ENCODE measurements around the gene GLI1.
"Not testable (repeated sequence)": the region's sequence is repeated elsewhere in the genome, so short reads cannot be mapped to it uniquely, and the experiment has no call there.

The GLI1 gene

GRCh38 chr12:57426948-57427347 is 32.6 kb upstream of the GLI1 start:
- not testable (repeated sequence) for H3K14ac ChIP-seq (ENCODE audit: low read length); H2BK5ac ChIP-seq (ENCODE audit: low read length); H2AK5ac ChIP-seq (ENCODE audit: low read depth, low read length); H3K4me2 ChIP-seq (ENCODE audit: insufficient read depth, low read length, poor library complexity, severe bottlenecking); H4K91ac ChIP-seq (ENCODE audit: low read depth, low read length, poor library complexity); H3K79me1 ChIP-seq (ENCODE audit: low read depth, low read length); H2AFZ ChIP-seq (ENCODE audit: low read length); H3K27me3 ChIP-seq (ENCODE audit: control insufficient read depth in 3 of 3, insufficient read depth in 3 of 3, low read depth in 1 of 3, low read length in 3 of 3); H3K4me1 ChIP-seq (ENCODE audit: control insufficient read depth in 2 of 2, insufficient read depth in 1 of 2, low read depth in 1 of 2, low read length in 2 of 2); H2BK15ac ChIP-seq (ENCODE audit: low read length); H3K9me3 ChIP-seq (replicated peaks in 1 of 2; ENCODE audit: control insufficient read depth in 2 of 2, insufficient read depth in 1 of 2, low read depth in 1 of 2, low read length in 2 of 2); H3K18ac ChIP-seq (ENCODE audit: low read length); H3K9ac ChIP-seq (ENCODE audit: low read depth, low read length, poor library complexity); H3K4ac ChIP-seq (ENCODE audit: low read length); H4K8ac ChIP-seq (ENCODE audit: low read depth, low read length); H3K4me3 ChIP-seq (ENCODE audit: low read length in 2 of 2); H3K23ac ChIP-seq (ENCODE audit: low read depth, low read length, poor library complexity); H3K27ac ChIP-seq (replicated peaks; ENCODE audit: low read length); H2BK120ac ChIP-seq (ENCODE audit: low read depth, low read length); H2BK12ac ChIP-seq (ENCODE audit: low read length); DNase-seq (ENCODE audit: low spot score)
- no CpG with 5 or more reads among the region's 10 CpGs for WGBS, 2 donors (ENCODE audit: extremely low coverage in 2 of 2, insufficient read length in 2 of 2, insufficient replicate concordance in 1 of 2)
- peaks cover 0 to 31% of the 10 kb centered on the region in 2 donors for H3K36me3 ChIP-seq (replicated peaks in 1 of 2; ENCODE audit: control insufficient read depth in 2 of 2, insufficient read depth in 2 of 2, low read length in 2 of 2)

- Histone ChIP-seq H2BK5ac (ENCODE audit: low read length) (no peak overlapping the region), H3K14ac (ENCODE audit: low read length) (no peak overlapping the region), H3K18ac (ENCODE audit: low read length) (no peak overlapping the region), H3K4me1 (ENCODE audit: control insufficient read depth in 2 of 2, insufficient read depth in 1 of 2, low read depth in 1 of 2, low read length in 2 of 2) (peaks cover 0 to 3% of the 10 kb centered on the region in 2 donors), H2AFZ (ENCODE audit: low read length) (no peak overlapping the region), H3K4ac (ENCODE audit: low read length) (no peak overlapping the region), H4K8ac (ENCODE audit: low read depth, low read length) (no peak overlapping the region), H2BK15ac (ENCODE audit: low read length) (no peak overlapping the region), H3K79me1 (ENCODE audit: low read depth, low read length) (no peaks in the 10 kb centered on the region), H2AK5ac (ENCODE audit: low read depth, low read length) (no peak overlapping the region), H3K4me3 (ENCODE audit: low read length in 2 of 2) (peak overlapping the region in 1 of 2 donors; percentile 57), H3K23ac (ENCODE audit: low read depth, low read length, poor library complexity) (no peak overlapping the region), H2BK120ac (ENCODE audit: low read depth, low read length) (no peak overlapping the region), H3K36me3 (replicated peaks in 1 of 2; ENCODE audit: control insufficient read depth in 2 of 2, insufficient read depth in 2 of 2, low read length in 2 of 2) (peaks cover 0 to 15% of the 10 kb centered on the region in 2 donors), H3K9me3 (replicated peaks in 1 of 2; ENCODE audit: control insufficient read depth in 2 of 2, insufficient read depth in 1 of 2, low read depth in 1 of 2, low read length in 2 of 2) (no peaks in the 10 kb centered on the region), H3K27me3 (ENCODE audit: control insufficient read depth in 3 of 3, insufficient read depth in 3 of 3, low read depth in 1 of 3, low read length in 3 of 3) (no peaks in the 10 kb centered on the region), H4K91ac (ENCODE audit: low read depth, low read length, poor library complexity) (no peak overlapping the region), H2BK12ac (ENCODE audit: low read length) (no peak overlapping the region), H3K27ac (replicated peaks; ENCODE audit: low read length) (no peak overlapping the region), H3K4me2 (ENCODE audit: insufficient read depth, low read length, poor library complexity, severe bottlenecking) (no peak overlapping the region), H3K9ac (ENCODE audit: low read depth, low read length, poor library complexity) (no peak overlapping the region)
- WGBS, 2 donors (ENCODE audit: extremely low coverage in 2 of 2, insufficient read length in 2 of 2, insufficient replicate concordance in 1 of 2) = no CpG with 5 or more reads among the region's 6 CpGs
- DNase-seq (ENCODE audit: low spot score) = no peak
Measured at GRCh38 chr12:57428965-57429364, 30.6 kb upstream of the GLI1 start.

- Histone ChIP-seq H3K9ac (ENCODE audit: low read depth, low read length, poor library complexity) (peak overlapping the region; percentile 70), H3K4ac (ENCODE audit: low read length) (peak overlapping the region; percentile 53), H2BK15ac (ENCODE audit: low read length) (no peak overlapping the region), H4K8ac (ENCODE audit: low read depth, low read length) (no peak overlapping the region), H3K4me2 (ENCODE audit: insufficient read depth, low read length, poor library complexity, severe bottlenecking) (peak overlapping the region; percentile 66), H2AK5ac (ENCODE audit: low read depth, low read length) (peak overlapping the region; percentile 37), H3K23ac (ENCODE audit: low read depth, low read length, poor library complexity) (no peak overlapping the region), H3K36me3 (replicated peaks in 1 of 2; ENCODE audit: control insufficient read depth in 2 of 2, insufficient read depth in 2 of 2, low read length in 2 of 2) (peaks cover 0 to 9% of the 10 kb centered on the region in 2 donors), H3K27me3 (ENCODE audit: control insufficient read depth in 3 of 3, insufficient read depth in 3 of 3, low read depth in 1 of 3, low read length in 3 of 3) (no peaks in the 10 kb centered on the region), H3K9me3 (replicated peaks in 1 of 2; ENCODE audit: control insufficient read depth in 2 of 2, insufficient read depth in 1 of 2, low read depth in 1 of 2, low read length in 2 of 2) (no peaks in the 10 kb centered on the region), H2AFZ (ENCODE audit: low read length) (peak overlapping the region; percentile 80), H3K79me1 (ENCODE audit: low read depth, low read length) (no peaks in the 10 kb centered on the region), H4K91ac (ENCODE audit: low read depth, low read length, poor library complexity) (no peak overlapping the region), H3K18ac (ENCODE audit: low read length) (peak overlapping the region; percentile 13), H3K14ac (ENCODE audit: low read length) (no peak overlapping the region), H3K27ac (replicated peaks; ENCODE audit: low read length) (no peak overlapping the region), H2BK12ac (ENCODE audit: low read length) (no peak overlapping the region), H3K4me3 (ENCODE audit: low read length in 2 of 2) (peak overlapping the region; percentile 57 to 77), H3K4me1 (ENCODE audit: control insufficient read depth in 2 of 2, insufficient read depth in 1 of 2, low read depth in 1 of 2, low read length in 2 of 2) (peaks cover 0 to 3% of the 10 kb centered on the region in 2 donors), H2BK120ac (ENCODE audit: low read depth, low read length) (no peak overlapping the region), H2BK5ac (ENCODE audit: low read length) (no peak overlapping the region)
- WGBS, 2 donors (ENCODE audit: extremely low coverage in 2 of 2, insufficient read length in 2 of 2, insufficient replicate concordance in 1 of 2) = no CpG with 5 or more reads among the region's 9 CpGs
- DNase-seq (ENCODE audit: low spot score) = no peak
Measured at GRCh38 chr12:57429473-57430111, 30.0 kb upstream of the GLI1 start.

GRCh38 chr12:57430112-57430930 is 29.3 kb upstream of the GLI1 start:
- H3K27me3 ChIP-seq (ENCODE audit: control insufficient read depth in 3 of 3, insufficient read depth in 3 of 3, low read depth in 1 of 3, low read length in 3 of 3) = no peaks in the 10 kb centered on the region
- H3K18ac ChIP-seq (ENCODE audit: low read length) = peak overlapping the region; percentile 71
- no peak overlapping the region for H2BK12ac ChIP-seq (ENCODE audit: low read length)
- no peak overlapping the region for H4K8ac ChIP-seq (ENCODE audit: low read depth, low read length)
- peak; percentile 31 for DNase-seq (ENCODE audit: low spot score)
- peaks cover 0 to 3% of the 10 kb centered on the region in 2 donors for H3K4me1 ChIP-seq (ENCODE audit: control insufficient read depth in 2 of 2, insufficient read depth in 1 of 2, low read depth in 1 of 2, low read length in 2 of 2)
- H2BK120ac ChIP-seq (ENCODE audit: low read depth, low read length) = no peak overlapping the region
- no peak overlapping the region for H3K4ac ChIP-seq (ENCODE audit: low read length)
- H3K23ac ChIP-seq (ENCODE audit: low read depth, low read length, poor library complexity) = no peak overlapping the region
- H2AK5ac ChIP-seq (ENCODE audit: low read depth, low read length) = no peak overlapping the region
- no peak overlapping the region for H3K14ac ChIP-seq (ENCODE audit: low read length)
- no peak overlapping the region for H2BK5ac ChIP-seq (ENCODE audit: low read length)
- no peak overlapping the region for H4K91ac ChIP-seq (ENCODE audit: low read depth, low read length, poor library complexity)
- no peaks in the 10 kb centered on the region for H3K79me1 ChIP-seq (ENCODE audit: low read depth, low read length)
- peak overlapping the region; percentile 66 for H3K4me2 ChIP-seq (ENCODE audit: insufficient read depth, low read length, poor library complexity, severe bottlenecking)
- H3K9ac ChIP-seq (ENCODE audit: low read depth, low read length, poor library complexity) = peak overlapping the region; percentile 60
- WGBS, 2 donors (ENCODE audit: extremely low coverage in 2 of 2, insufficient read length in 2 of 2, insufficient replicate concordance in 1 of 2) = no CpG with 5 or more reads among the region's 74 CpGs
- peak overlapping the region; percentile 57 to 77 for H3K4me3 ChIP-seq (ENCODE audit: low read length in 2 of 2)
- H3K36me3 ChIP-seq (replicated peaks in 1 of 2; ENCODE audit: control insufficient read depth in 2 of 2, insufficient read depth in 2 of 2, low read length in 2 of 2) = peaks cover 0 to 5% of the 10 kb centered on the region in 2 donors
- H2BK15ac ChIP-seq (ENCODE audit: low read length) = no peak overlapping the region
- H3K9me3 ChIP-seq (replicated peaks in 1 of 2; ENCODE audit: control insufficient read depth in 2 of 2, insufficient read depth in 1 of 2, low read depth in 1 of 2, low read length in 2 of 2) = no peaks in the 10 kb centered on the region
- H3K27ac ChIP-seq (replicated peaks; ENCODE audit: low read length) = peak overlapping the region; percentile 72
- peak overlapping the region; percentile 80 for H2AFZ ChIP-seq (ENCODE audit: low read length)

Data from neuronal stem cell (in vitro differentiated cells).